K562 (cell line): ENCODE results near the gene FTL. TPM values are rescaled to one million over a fixed set of nuclear protein-coding genes. Genes with fewer than 3 reads are reported as not detected.

ENCODE experiments used
- ATAC-seq: fragments of 200-7000 bp; cut with Tn5 transposase; 3 replicates; pipeline ENCODE4 v1.9.1; 2020; ENCODE audit warnings: moderate library complexity
- BruUV-seq: library from RNA; stranded (reverse); fragments of 400-500 nt; replicated peaks from 2 replicates; lab custom pipeline; 2021; lab: Mats Ljungman, UMichigan
- CTCF ChIA-PET: fragments of 300-600 bp; formaldehyde crosslinking; extraction: SDS; loops from one replicate; lab custom pipeline; 2021; ENCODE audit warnings: low intra/inter-chr PET ratio; lab: Yijun Ruan, JAX
- POLR2A ChIA-PET: fragments of 300-600, 350-650 bp; sonication (Branson Sonifier 250); formaldehyde crosslinking; extraction: SDS; loops from one replicate; lab custom pipeline; 2021; ENCODE audit warnings: antibody characterized with exemption, inconsistent platforms; lab: Yijun Ruan, JAX
- DNase-seq, 4 experiments: peaks; one replicate each; pipeline versions ENCODE4 v3.0.0 to v3.0.0-alpha.2; 2011 to 2018; ENCODE audit warnings: low spot score in 3 of 4, mixed read lengths in 3 of 4; ENCODE audit errors: extremely low read depth in 1 of 4
- FAIRE-seq: peaks from 2 replicates; lab custom pipeline; 2011; peaks lifted over from hg19 to GRCh38; lab: Jason Lieb, UNC
- H2AFZ ChIP-seq: 2 replicates; pipeline ENCODE4 v1.6.0; 2011; ENCODE audit warnings: low read depth, low read length, control low read depth, inconsistent platforms
- H3K27ac ChIP-seq: fragments of 200-600 bp; 3 replicates; pipeline ENCODE4 v1.8.0; 2011; ENCODE audit warnings: low read depth, mild to moderate bottlenecking, control low read depth, inconsistent platforms, low read length, moderate library complexity, mixed read lengths; ENCODE audit errors: extremely low read depth
- H3K27me3 ChIP-seq, 2 experiments: fragments of 300-600 bp in 1 of 2; 2 replicates in 1 of 2; 3 replicates in 1 of 2; pipeline versions ENCODE4 v1.6.0 to v1.8.0; 2011; ENCODE audit warnings: inconsistent platforms in 2 of 2, low read length in 2 of 2, mild to moderate bottlenecking in 1 of 2, mixed read lengths in 1 of 2, moderate library complexity in 1 of 2; ENCODE audit not compliant: control insufficient read depth in 2 of 2, insufficient read depth in 2 of 2
- H3K36me3 ChIP-seq: fragments of 300-600 bp; 3 replicates; pipeline ENCODE4 v1.8.0; 2011; ENCODE audit warnings: mild to moderate bottlenecking, low read length, inconsistent platforms; ENCODE audit not compliant: control insufficient read depth, insufficient read depth
- H3K4me1 ChIP-seq, 2 experiments: fragments of 200-600 bp in 1 of 2; replicated peaks in 1 of 2; 2 replicates in 1 of 2; 3 replicates in 1 of 2; pipeline versions ENCODE4 v1.5.1 to v1.8.0; 2011; ENCODE audit warnings: inconsistent platforms in 2 of 2, low read length in 2 of 2, mild to moderate bottlenecking in 1 of 2, mixed read lengths in 1 of 2, moderate library complexity in 1 of 2; ENCODE audit not compliant: control insufficient read depth in 2 of 2, insufficient read depth in 2 of 2
- H3K4me2 ChIP-seq: 2 replicates; pipeline ENCODE4 v1.6.1; 2011; ENCODE audit warnings: low read length, control low read depth, inconsistent platforms, mixed read lengths; ENCODE audit not compliant: insufficient read depth
- H3K4me3 ChIP-seq: fragments of 200-600 bp; sonication (generic), shearing (Covaris generic); 2 replicates; pipeline ENCODE4 v1.5.1; 2016; ENCODE audit warnings: control low read depth, inconsistent platforms
- H3K79me2 ChIP-seq: fragments of 200-600 bp; 3 replicates; pipeline ENCODE4 v1.8.0; 2011; ENCODE audit warnings: low read length, inconsistent platforms; ENCODE audit not compliant: control insufficient read depth, insufficient read depth
- H3K9ac ChIP-seq, 2 experiments: 2 replicates each; pipeline versions ENCODE4 v1.6.0 to v1.6.1; 2011; ENCODE audit warnings: low read depth in 2 of 2, low read length in 2 of 2, control low read depth in 1 of 2, inconsistent platforms in 1 of 2, mild to moderate bottlenecking in 1 of 2, mixed read lengths in 1 of 2; ENCODE audit not compliant: insufficient read depth in 1 of 2
- H3K9me1 ChIP-seq: one replicate; pipeline ENCODE4 v1.6.0; 2011; ENCODE audit warnings: inconsistent platforms, mild to moderate bottlenecking, low read length, moderate library complexity; ENCODE audit not compliant: control insufficient read depth, insufficient read depth
- H3K9me3 ChIP-seq: replicated peaks from 2 replicates; pipeline ENCODE4 v1.5.1; 2011; ENCODE audit warnings: low read depth, low read length, inconsistent platforms; ENCODE audit not compliant: control insufficient read depth, insufficient read depth
- H4K20me1 ChIP-seq: replicated peaks from 2 replicates; pipeline ENCODE4 v1.6.1; 2011; ENCODE audit warnings: low read length, inconsistent platforms, mixed read lengths; ENCODE audit not compliant: control insufficient read depth, insufficient read depth
- AFF4 ChIP-seq: sonication (generic); formaldehyde crosslinking; IDR thresholded peaks from 2 replicates; pipeline ENCODE4 v1.8.0; 2023; ENCODE audit warnings: mild to moderate bottlenecking, missing genetic modification reagents
- CREB3L1 ChIP-seq: fragments of 450-650 bp; IDR thresholded peaks from 2 replicates; pipeline ENCODE4 v1.6.1; 2014; ENCODE audit warnings: low read depth, mild to moderate bottlenecking, moderate library complexity, borderline replicate concordance
- MAZ ChIP-seq, 2 experiments: fragments of 450-650 bp in 1 of 2; sonication (generic) in 1 of 2; formaldehyde crosslinking; IDR thresholded peaks in 1 of 2; conservative IDR thresholded peaks in 1 of 2; 2 replicates each; pipeline versions ENCODE4 v1.4.0 to v1.5.0; 2020; ENCODE audit warnings: mild to moderate bottlenecking in 1 of 2, missing genetic modification reagents in 1 of 2
- RERE ChIP-seq: sonication (generic); formaldehyde crosslinking; IDR thresholded peaks from 2 replicates; pipeline ENCODE4 v1.8.0; 2023; ENCODE audit warnings: missing genetic modification reagents, mild to moderate bottlenecking, borderline replicate concordance
- SPI1 ChIP-seq: IDR thresholded peaks from 2 replicates; pipeline ENCODE4 v1.6.1; 2011; ENCODE audit warnings: low read depth, low read length, control low read depth, borderline replicate concordance
- YY1 ChIP-seq, 3 experiments: IDR thresholded peaks; 2 replicates each; pipeline ENCODE4 v1.6.1; 2011; ENCODE audit warnings: low read length in 2 of 3, mild to moderate bottlenecking in 2 of 3, moderate library complexity in 2 of 3, borderline replicate concordance in 1 of 3, control low read depth in 1 of 3, low read depth in 1 of 3; ENCODE audit not compliant: insufficient read depth in 3 of 3, insufficient replicate concordance in 2 of 3, control insufficient read depth in 1 of 3, insufficient read length in 1 of 3; ENCODE audit errors: extremely low read depth in 1 of 3
- ZNF184 ChIP-seq: sonication (generic); formaldehyde crosslinking; IDR thresholded peaks from 2 replicates; pipeline ENCODE4 v1.5.0; 2020; ENCODE audit warnings: missing genetic modification reagents
- WGBS: fragments of 100-300 bp; shearing (Covaris generic); methylation state at CpG from one replicate; pipeline ENCODE4 v1.1.6; 2016; ENCODE audit warnings: low coverage, mixed read lengths; ENCODE audit not compliant: insufficient coverage; ENCODE audit errors: missing lambda C conversion rate; 5-methylcytosine and 5-hydroxymethylcytosine counted together
- in situ Hi-C: fragments of 300-500 bp; cut with MboI; formaldehyde crosslinking; loops from 4 replicates; pipeline ENCODE4 v1.15.0; 2018; ENCODE audit warnings: inconsistent platforms, mixed read lengths
- intact Hi-C: fragments of 100-400 bp; cut with micrococcal nuclease; formaldehyde crosslinking; loops from 2 replicates; pipeline ENCODE4 v1.14.2; 2022
- polyA plus RNA-seq, 8 experiments: library from polyadenylated mRNA; depleted of rRNA in 4 of 8; stranded (reverse) in 5 of 8; unstranded in 3 of 8; fragments of >200 nt; fragmentation: Nextera tagmentation in 2 of 8; fragmentation: Illumina TruSeq in 1 of 8; extraction: Ambion mirVana in 2 of 8; extraction: Trizol in 1 of 8; gene quantifications; 2 replicates each; pipeline versions ENCODE4 v1.2.1 to v1.2.3, GENCODE V29; 2011 to 2014; ENCODE audit warnings: inconsistent platforms in 1 of 8, missing spikeins in 1 of 8
- total RNA-seq, 7 experiments: library from RNA; depleted of rRNA in 6 of 7; stranded (reverse); fragments of >200 nt in 6 of 7; fragmentation: Illumina TruSeq in 2 of 7; extraction: Trizol in 2 of 7; gene quantifications; 2 replicates each; pipeline versions ENCODE4 v1.2.1 to v1.2.3, GENCODE V29; 2011 to 2021; ENCODE audit warnings: low replicate concordance in 1 of 7

Gene FTL
- total and polyA plus RNA-seq, 9 of the 15 experiments (the other 6 are each of a cell fraction or from before 2014, with no cell fraction given) = 1,231 to 27,415 (median 3,965) TPM

- no peaks in the 10 kb centered on the region for H3K27me3 ChIP-seq
- H3K27ac ChIP-seq = peak overlapping the region; percentile 73
- H3K4me1 ChIP-seq = peaks cover 5 to 33% of the 10 kb centered on the region in 2 experiments; a peak in 4 of 5 replicates
- no peaks in the 10 kb centered on the region for H3K9me3 ChIP-seq
- 10% methylated on average over 5 of the region's 8 CpGs for WGBS
- H3K79me2 ChIP-seq = peaks cover 63% of the 10 kb centered on the region
- intact Hi-C loops = loop anchor here (10.0 kb wide), 2 partner anchors 163 to 233 kb away; partner anchors contain the start of genes HRC and TRPM4
- peak overlapping the region; percentile 55 for H2AFZ ChIP-seq
- H3K36me3 ChIP-seq = peaks cover 42% of the 10 kb centered on the region
- H3K4me2 ChIP-seq = peak overlapping the region; percentile 88
- no TSS peak for BruUV-seq
- H3K9me1 ChIP-seq = no peaks in the 10 kb centered on the region
- DNase-seq = peak; percentile 44 to 73 (median 52)
- H3K9ac ChIP-seq = peak overlapping the region; percentile 84 to 94
- FAIRE-seq = peak; percentile 79
- H3K4me3 ChIP-seq = peak overlapping the region; percentile 87
- ChIA-PET POLR2A (interaction anchor here (0.7 to 3.0 kb wide), 6 partner anchors 13 to 120 kb away, joined by 3 to 42 read pairs (median 4); partner anchors contain the start of genes FTL and PPP1R15A), CTCF (no interaction called here)
- ATAC-seq = peak; percentile 21
- in situ Hi-C loops = no loop called here
- H4K20me1 ChIP-seq = no peaks in the 10 kb centered on the region
- TF ChIP-seq YY1 (IDR thresholded peaks at IDR 0.05; ENCODE audit: borderline replicate concordance in 1 of 3, control insufficient read depth in 1 of 3, extremely low read depth in 1 of 3, insufficient read depth in 3 of 3, insufficient read length in 1 of 3, insufficient replicate concordance in 2 of 3, low read depth in 1 of 3, low read length in 2 of 3) (peak in 1 of 3 experiments; percentile 12), CREB3L1 (no peak), MAZ (CRISPR knock-in tag; conservative IDR thresholded peaks at IDR 0.05 in 1 of 2, IDR thresholded peaks at IDR 0.05 in 1 of 2) (peak in 1 of 2 experiments; percentile 30; a peak in 1 of 4 replicates), RERE (CRISPR knock-in tag) (0 out of 2 replicates have a peak, but pooled peaks have one; percentile 21), AFF4 (CRISPR knock-in tag) (0 out of 2 replicates have a peak, but pooled peaks have one; percentile 4), SPI1 (peak; percentile 40; the same call in 1 of the 2 replicates), ZNF184 (CRISPR knock-in tag) (no peak)
These were observed 26.9 kb downstream of the FTL start for GRCh38 chr19:48991873-48992580.
